HUDEP-2 (cell line): ENCODE results near the gene TOMM22.
"Not testable (repeated sequence)": the region's sequence is repeated elsewhere in the genome, so short reads cannot be mapped to it uniquely, and the experiment has no call there.

Experiments
- DNase-seq, 76 experiments: peaks; one replicate each; lab custom pipeline; 2025; ENCODE audit not compliant: unreplicated experiment in 76 of 76; lab: John Stamatoyannopoulos, UW

TOMM22 gene

DNA sequence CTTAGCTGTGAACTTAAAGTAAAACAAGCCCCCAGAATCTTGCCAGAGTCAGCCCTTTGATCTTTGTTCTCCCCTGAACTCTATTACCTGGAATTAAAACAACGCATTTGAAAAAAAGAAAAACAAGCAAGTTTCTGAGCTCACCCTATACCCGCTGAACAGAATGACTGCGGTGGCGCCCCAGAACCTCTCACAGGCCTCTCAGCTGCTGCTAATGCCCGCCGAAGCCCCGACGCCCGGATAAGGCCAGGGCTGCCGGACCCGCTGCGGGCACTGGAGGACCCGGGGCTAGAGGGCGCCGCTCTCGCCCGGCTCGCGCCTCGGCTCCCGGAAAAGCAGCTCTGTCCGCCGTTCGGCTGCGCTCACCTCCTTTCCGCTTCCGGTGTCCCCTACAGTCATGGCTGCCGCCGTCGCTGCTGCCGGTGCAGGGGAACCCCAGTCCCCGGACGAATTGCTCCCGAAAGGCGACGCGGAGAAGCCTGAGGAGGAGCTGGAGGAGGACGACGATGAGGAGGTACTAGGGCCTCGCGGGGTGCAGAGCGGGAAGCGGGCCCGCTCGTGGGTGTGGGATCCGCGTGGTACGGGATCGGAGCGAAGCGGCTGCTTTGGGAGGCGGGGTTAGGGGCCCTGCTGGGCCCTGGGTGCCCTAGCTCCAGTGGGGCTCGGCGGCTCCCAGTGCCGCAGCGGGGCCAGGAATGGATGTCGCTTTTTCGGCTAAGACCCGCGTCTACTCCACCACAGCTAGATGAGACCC, at the start of gene TOMM22:
Gene TOMM22, plus strand, starts transcription at position 376 of the 754 bp plus-strand sequence. Its CDS starts 22 bp downstream, at position 398.
- peak in 73 of 76 experiments; percentile 35 to 85 (median 77) for DNase-seq

DNA sequence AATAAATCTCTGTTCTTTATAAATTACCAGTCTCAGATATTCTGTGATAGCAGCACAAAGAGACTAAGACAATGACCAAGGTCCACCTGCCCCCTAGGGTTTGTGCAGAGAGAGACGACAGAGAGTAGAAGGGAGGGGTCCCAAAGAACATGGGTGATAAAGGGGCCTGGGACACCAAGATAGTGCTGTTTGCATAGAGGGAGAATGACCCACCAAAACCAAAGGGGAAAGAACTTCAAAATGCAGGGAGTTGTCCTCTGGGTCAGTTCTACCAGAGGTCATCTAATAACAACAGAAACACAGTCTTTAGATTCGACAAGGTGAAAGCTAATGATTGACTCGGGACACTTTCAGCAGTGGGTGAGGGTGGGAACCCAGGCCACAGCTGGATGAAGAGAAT, 49.2 kb upstream of the TOMM22 start:
- DNase-seq: no peak

DNA sequence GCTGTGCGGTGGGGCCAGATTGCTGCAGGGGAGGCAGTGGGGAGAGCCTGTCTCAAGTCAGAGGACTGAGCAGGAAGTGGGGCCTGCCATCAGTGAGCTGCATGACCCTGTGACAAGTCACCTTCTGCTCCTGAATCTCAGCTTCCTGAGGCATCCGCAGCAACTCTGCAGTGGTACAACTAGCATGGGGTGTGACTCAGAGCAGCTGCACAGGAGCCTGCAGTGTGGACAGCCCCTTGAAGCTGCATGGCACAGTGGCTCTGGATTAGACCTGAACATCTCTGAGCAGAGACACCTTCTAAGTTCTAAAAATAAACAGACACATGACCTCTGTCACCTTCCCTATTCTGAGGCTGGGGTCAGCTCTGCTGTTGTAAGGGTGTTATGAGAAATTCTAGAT, 43.5 kb upstream of the TOMM22 start:
- no peak for DNase-seq

DNA sequence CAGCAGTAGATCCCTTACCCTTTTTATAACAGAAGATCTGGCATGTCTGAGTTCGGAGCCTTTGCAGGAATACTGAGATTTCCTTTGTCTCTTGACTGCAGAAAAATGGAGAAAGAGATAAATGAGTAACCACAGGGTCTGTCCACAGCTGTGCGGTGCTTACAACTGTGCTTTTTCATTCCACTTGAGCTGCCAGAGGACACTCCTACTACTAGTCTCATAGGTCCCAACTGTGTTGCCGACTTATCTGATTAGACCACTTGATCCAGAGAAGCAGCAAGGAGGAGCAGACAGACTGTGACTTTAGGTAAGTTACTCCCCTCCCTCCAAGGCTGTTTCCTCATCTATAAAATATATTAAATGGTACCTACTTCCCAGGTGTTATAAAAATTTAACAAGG, 43.0 kb upstream of the TOMM22 start:
- peak in 13 of 76 experiments; percentile 2 to 35 (median 17) for DNase-seq

DNA sequence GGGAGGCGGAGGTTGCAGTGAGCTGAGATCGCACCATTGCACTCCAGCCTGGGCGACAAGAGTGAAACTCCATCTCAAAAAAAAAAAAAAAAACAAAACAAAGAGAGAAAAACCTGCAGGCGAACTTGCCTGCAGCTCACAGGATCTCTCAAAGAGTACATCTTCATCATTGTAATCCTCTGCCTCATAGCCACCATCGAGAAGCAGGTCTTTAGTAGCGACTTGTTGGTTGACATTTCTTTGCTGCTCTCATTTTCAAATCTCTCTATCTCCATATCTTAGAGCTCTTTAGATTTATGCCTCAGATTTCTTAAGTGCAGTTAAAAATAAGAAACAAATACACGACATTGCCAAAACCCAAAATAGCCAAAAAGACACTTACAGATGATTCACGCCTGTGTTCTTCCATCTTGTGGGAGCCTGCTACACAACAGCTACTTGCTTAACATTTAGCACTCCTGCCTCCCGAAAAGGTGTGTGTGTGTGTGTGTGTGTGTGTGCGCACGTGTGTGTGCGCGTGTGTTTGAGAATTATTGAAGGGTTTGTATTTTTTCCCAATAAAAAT, 40.2 kb upstream of the TOMM22 start:
- DNase-seq: no peak

DNA sequence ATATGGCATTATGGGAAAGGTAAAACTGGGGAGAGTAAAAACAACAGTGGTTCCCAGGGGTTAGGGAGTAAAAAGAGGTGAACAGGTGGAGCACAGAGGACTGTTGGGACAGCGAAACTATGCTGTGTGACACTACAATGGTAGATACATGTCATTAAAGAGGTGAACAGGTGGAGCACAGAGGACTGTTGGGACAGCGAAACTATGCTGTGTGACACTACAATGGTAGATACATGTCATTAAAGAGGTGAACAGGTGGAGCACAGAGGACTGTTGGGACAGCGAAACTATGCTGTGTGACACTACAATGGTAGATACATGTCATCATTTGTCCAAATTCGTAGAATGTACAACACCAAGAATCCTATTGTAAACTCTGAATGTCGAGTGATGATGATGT, 37.5 kb upstream of the TOMM22 start:
- not testable (repeated sequence) for DNase-seq

- no peak for DNase-seq
Measured at GRCh38 chr22:38645430-38645829, 36.3 kb upstream of the TOMM22 start.

- no peak for DNase-seq
Measured at GRCh38 chr22:38649841-38650522, 31.8 kb upstream of the TOMM22 start.

DNA sequence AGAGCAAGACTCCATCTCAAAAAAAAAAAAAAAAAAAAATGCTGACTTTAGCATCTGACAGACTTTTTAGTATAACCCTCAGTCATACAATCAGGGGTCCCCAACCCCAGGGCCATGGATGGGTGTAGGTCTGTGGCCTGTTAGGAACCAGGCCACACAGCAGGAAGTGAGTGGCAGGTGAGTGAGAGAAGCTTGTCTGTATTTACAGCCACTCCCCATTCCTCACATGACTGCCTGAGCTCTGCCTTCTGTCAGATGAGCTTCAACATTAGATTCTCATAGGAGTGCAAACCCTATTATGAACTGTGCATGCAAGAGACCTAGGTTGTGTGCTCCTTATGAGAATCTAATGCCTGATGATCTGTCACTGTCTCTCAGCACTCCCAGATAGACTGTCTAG, 28.9 kb upstream of the TOMM22 start:
- peak in 1 of 76 experiments; percentile 5 for DNase-seq

- no peak for DNase-seq
Measured at GRCh38 chr22:38653741-38654140, 28.0 kb upstream of the TOMM22 start.

DNA sequence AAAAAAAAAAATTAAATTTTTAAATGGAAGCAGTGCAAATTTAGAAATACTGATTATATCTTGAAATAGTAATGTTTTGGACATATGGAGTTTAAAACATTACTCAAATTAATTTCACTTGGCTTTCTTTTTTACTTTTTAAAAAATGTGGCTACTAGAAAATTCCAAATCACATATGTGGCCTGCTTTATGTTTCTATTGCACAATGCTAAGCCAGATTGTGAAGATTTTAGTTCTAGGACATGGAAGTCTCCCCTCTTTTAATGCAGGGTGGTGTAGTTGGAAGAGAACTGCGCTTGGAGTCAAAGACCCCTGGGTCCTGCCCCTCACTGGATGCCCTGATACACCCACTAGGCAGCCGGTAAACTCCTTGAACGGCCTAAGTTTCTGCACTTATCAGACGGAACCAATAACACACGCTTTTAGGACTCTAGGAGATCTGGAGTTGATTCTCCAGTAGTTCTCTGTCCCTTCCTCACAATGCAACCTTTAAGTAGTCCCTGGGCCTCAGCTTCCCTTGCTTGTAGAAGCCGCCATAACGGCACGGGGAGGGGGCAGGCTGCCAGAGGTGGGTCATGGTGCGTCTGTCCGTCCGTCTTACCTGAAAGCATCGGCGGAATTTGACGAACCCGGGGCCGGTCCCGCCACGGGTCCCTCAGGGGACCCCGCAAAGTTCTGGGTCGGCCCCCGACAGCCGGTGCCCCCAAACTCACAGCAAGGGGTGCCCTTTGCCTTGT, 26.1 kb upstream of the TOMM22 start:
- peak in 3 of 76 experiments; percentile 20 to 57 (median 48) for DNase-seq

DNA sequence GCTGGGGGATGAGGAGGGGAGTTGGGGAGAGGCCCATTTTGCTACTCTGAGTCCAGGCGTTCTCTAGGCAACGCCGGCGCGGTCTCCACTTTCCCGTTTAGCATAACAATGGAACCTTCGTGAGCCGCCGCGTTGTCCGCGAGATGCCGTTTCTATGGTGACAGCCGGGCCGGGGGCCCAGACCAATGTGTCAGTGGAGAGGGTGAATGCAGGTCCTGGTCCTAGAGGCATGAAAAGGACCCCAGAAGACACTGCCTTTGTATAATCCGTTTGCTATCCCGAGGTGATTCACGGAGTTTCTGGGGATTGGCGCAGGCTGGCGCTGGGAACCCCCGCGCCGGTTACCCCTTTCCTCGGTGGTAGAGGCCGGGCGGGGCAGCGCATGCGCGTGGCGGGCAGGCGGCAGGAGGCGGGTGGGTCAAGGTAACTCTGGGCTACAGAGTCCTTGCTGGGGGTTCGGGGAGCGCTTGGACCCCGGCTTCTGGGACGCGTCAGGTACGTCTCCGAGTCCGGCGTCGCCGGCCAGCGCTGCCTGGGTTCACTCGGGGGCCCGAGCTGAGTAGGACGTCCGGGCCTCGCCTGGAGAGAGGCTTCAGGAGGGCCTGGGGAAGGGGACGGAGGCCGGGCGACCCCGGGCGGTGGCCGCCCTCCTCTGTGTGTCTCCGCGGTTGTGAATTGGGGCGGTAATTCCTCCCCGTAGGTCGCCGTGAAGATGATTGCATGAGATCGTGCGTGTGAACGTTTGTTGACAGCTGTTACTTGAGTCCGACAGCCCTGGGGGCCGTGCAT, 25.3 kb upstream of the TOMM22 start, which contains the start of the genes CBY1 and FAM227A:
Gene CBY1, plus strand, starts transcription at position 383 of the 789 bp plus-strand sequence. CDS start 11,417 bp downstream, outside the sequence.
Gene FAM227A, minus strand, starts transcription at position 137 of the 789 bp plus-strand sequence. CDS start 6,224 bp downstream, outside the sequence.
- peak in 73 of 76 experiments; percentile 23 to 94 (median 81) for DNase-seq

DNA sequence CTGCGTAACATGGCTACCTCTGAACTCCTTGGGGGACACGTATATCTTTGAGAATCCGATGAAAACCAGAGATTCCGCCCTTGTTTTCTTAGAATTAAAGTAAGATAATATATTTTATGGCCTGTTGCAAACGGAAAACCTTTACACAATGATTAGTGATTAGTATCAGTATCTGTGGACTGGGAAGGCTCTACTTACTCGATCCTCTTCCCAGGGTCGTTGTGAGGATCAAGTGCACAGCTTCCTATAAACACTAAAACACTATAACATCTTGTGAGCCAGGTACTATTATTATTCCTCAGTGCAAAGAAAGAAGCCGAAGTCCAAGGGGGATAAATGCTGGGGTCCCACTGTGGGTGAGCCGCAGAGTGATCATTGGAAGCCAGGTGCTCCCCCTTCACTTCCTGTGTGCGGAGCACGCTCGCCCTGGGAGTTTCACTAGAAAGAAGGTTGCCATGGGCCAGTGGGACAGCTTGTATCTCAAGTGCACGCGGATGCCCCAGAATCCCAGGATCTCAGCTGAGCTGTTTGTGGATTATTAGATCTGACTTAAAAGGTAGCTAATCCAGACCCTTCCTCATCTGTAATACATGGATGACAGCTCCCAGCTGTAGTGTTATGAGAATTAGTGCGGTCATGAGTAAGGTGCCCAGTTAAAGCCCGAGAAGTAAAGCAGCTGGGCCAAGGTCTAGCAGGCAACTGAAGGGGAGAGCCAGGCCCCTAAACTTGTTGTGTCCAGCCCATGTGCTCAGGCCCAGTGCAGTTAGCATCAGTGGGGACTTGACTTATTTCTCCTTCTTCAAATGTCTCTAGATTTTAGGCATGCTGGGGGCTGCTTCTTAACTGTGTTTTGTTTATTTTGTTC, 24.5 kb upstream of the TOMM22 start:
- peak in 9 of 76 experiments; percentile 2 to 37 (median 21) for DNase-seq

DNA sequence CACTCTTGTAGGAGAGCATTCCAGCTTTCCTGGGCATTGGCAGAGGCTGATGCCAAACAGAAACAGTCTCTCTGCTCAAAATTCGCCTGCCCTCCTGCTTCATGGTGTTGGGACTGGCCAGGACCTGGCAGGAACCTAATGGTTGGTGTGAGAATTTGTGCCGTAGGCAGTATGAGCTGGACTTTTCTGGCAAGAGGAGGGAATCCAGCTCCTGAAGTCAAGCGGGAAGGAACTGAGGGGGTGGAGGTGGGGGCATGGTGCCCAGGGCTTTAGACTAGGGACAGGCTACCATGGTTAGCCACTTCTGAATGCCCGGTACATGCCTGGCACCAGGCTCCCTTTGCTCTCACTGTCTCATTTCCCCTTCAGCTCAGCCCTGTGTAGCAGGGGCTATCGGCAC, 6.9 kb upstream of the TOMM22 start:
- no peak for DNase-seq

- peak in 22 of 76 experiments; percentile 8 to 46 (median 25) for DNase-seq
Measured at GRCh38 chr22:38675833-38676232, 5.9 kb upstream of the TOMM22 start.

GRCh38 chr22:38684895-38685294, 3.1 kb downstream of the TOMM22 start:
- peak in 41 of 76 experiments; percentile 8 to 66 (median 40) for DNase-seq

DNA sequence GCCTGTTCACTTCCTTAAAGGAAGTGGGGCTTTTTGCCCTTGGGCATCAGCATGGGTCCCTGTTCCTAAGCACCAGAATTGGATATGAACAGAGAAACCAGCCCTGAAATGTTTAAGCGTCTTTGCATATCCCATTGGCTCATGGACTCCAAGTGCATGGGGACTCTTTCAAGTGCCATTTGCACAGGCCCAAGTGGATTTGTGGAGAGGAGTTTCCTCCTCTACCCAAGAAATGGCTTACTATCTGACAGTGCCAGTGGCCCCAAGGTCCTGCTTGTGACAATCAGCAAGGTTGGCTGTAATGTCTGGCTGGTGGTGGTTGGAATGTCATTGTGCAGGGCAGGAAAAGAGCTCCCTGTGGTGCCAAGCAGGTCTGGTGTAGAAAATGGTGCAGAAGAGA, 4.0 kb downstream of the TOMM22 start:
- DNase-seq: no peak

- DNase-seq: no peak
Measured at GRCh38 chr22:38689651-38690050, 7.9 kb downstream of the TOMM22 start.

DNA sequence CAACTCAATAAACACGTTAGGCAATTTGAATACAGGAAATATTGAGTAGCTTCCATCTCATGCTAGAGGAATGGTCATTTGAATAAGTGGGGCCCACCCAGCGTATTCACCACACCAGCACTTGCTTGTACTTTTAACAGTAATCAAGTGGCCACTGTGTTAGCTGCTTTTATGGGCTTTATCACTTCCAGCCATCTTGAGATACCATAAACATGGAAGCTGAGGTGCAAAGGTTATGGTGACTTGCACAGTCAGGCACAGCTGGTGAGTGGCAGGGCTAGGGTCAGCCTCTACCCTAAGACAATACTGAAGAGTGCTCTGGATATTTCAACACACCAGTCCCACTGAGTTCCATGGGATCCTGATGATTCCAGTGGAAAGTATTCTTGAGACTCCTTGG, 12.3 kb downstream of the TOMM22 start:
- DNase-seq: no peak
